ENCODE data around the gene PACSIN3. TPM values are rescaled to one million over a fixed set of nuclear protein-coding genes. Genes with fewer than 3 reads are reported as not detected.
A peak's percentile ranks its signal among the peaks of the same experiment; 100 is the strongest.

The PACSIN3 gene
- polyA plus RNA-seq, 1 donor (not counting 4 experiments of a cell fraction or from before 2014, with no cell fraction given) = 28.1 TPM

- dilution Hi-C loops (cut with MboI; ENCODE audit: extremely low pct_ligation_motif_present, low sequenced_read_pairs) = no loop called here
- peaks cover 3% of the 10 kb centered on the region for H3K9me1 ChIP-seq (ENCODE audit: control insufficient read depth, extremely low read depth, insufficient read depth, low read length)
- peaks cover 0 to 3% of the 10 kb centered on the region in 2 experiments for H3K36me3 ChIP-seq (ENCODE audit: control insufficient read depth in 2 of 2, extremely low read depth in 1 of 2, insufficient read depth in 2 of 2, low read length in 2 of 2)
- DNase-seq (ENCODE audit: low read depth, low spot score) = no peak
- no peak overlapping the region for H2AFZ ChIP-seq (ENCODE audit: control insufficient read depth, low read length)
- no peak for TF ChIP-seq EZH2 (IDR thresholded peaks at IDR 0.05; ENCODE audit: low read length)
- peak; percentile 96 to 99 (median 98) for TF ChIP-seq CTCF (optimal IDR thresholded peaks at IDR 0.05 in 1 of 3, IDR thresholded peaks at IDR 0.05 in 1 of 3, conservative IDR thresholded peaks at IDR 0.05 in 1 of 3; ENCODE audit: extremely low read depth in 1 of 3, insufficient read depth in 2 of 3, low read length in 3 of 3)
- FAIRE-seq = peak; percentile 80
- H3K9me3 ChIP-seq (ENCODE audit: control insufficient read depth, low read depth, low read length) = no peaks in the 10 kb centered on the region
- H4K20me1 ChIP-seq (ENCODE audit: control insufficient read depth, extremely low read depth, insufficient read depth, low read length) = no peaks in the 10 kb centered on the region
- no peak overlapping the region for H3K4me3 ChIP-seq (ENCODE audit: control insufficient read depth in 2 of 3, extremely low read depth in 1 of 3, insufficient read depth in 2 of 3, low read depth in 1 of 3, low read length in 3 of 3)
- H3K4me1 ChIP-seq (ENCODE audit: control insufficient read depth, extremely low read depth, insufficient read depth, low read length) = peaks cover 9% of the 10 kb centered on the region
- H3K4me2 ChIP-seq (ENCODE audit: control insufficient read depth, extremely low read depth, insufficient read depth, low read depth, low read length) = no peak overlapping the region
- H3K79me2 ChIP-seq (ENCODE audit: control insufficient read depth, insufficient read depth, low read length) = no peaks in the 10 kb centered on the region
- H3K27me3 ChIP-seq (ENCODE audit: control insufficient read depth, extremely low read depth, insufficient read depth, low read length) = no peaks in the 10 kb centered on the region
- no peak overlapping the region for H3K27ac ChIP-seq (ENCODE audit: control insufficient read depth, insufficient read depth, low read length)
- H3K9ac ChIP-seq (ENCODE audit: control insufficient read depth, extremely low read depth, insufficient read depth, low read length) = no peak overlapping the region
These were observed 33.0 kb downstream of the PACSIN3 start for GRCh38 chr11:47152953-47153950.

- dilution Hi-C loops (cut with MboI; ENCODE audit: extremely low pct_ligation_motif_present, low sequenced_read_pairs) = no loop called here
- no peak for TF ChIP-seq EZH2 (IDR thresholded peaks at IDR 0.05; ENCODE audit: low read length)
- no peak for TF ChIP-seq CTCF (optimal IDR thresholded peaks at IDR 0.05 in 1 of 3, IDR thresholded peaks at IDR 0.05 in 1 of 3, conservative IDR thresholded peaks at IDR 0.05 in 1 of 3; ENCODE audit: extremely low read depth in 1 of 3, insufficient read depth in 2 of 3, low read length in 3 of 3)
- FAIRE-seq = no peak
These were observed 33.9 kb downstream of the PACSIN3 start for GRCh38 chr11:47152126-47152952.

More at GRCh38 chr11:47152126-47152952, 33.9 kb downstream of the PACSIN3 start:
- Histone ChIP-seq H3K36me3 (ENCODE audit: control insufficient read depth in 2 of 2, extremely low read depth in 1 of 2, insufficient read depth in 2 of 2, low read length in 2 of 2) (peaks cover 0 to 4% of the 10 kb centered on the region in 2 experiments), H3K27ac (ENCODE audit: control insufficient read depth, insufficient read depth, low read length) (no peak overlapping the region), H3K4me3 (ENCODE audit: control insufficient read depth in 2 of 3, extremely low read depth in 1 of 3, insufficient read depth in 2 of 3, low read depth in 1 of 3, low read length in 3 of 3) (no peak overlapping the region), H2AFZ (ENCODE audit: control insufficient read depth, low read length) (no peak overlapping the region), H3K4me1 (ENCODE audit: control insufficient read depth, extremely low read depth, insufficient read depth, low read length) (peaks cover 9% of the 10 kb centered on the region), H3K27me3 (ENCODE audit: control insufficient read depth, extremely low read depth, insufficient read depth, low read length) (no peaks in the 10 kb centered on the region), H3K79me2 (ENCODE audit: control insufficient read depth, insufficient read depth, low read length) (no peaks in the 10 kb centered on the region), H3K9ac (ENCODE audit: control insufficient read depth, extremely low read depth, insufficient read depth, low read length) (no peak overlapping the region), H3K4me2 (ENCODE audit: control insufficient read depth, extremely low read depth, insufficient read depth, low read depth, low read length) (no peak overlapping the region), H3K9me3 (ENCODE audit: control insufficient read depth, low read depth, low read length) (no peaks in the 10 kb centered on the region), H3K9me1 (ENCODE audit: control insufficient read depth, extremely low read depth, insufficient read depth, low read length) (peaks cover 3% of the 10 kb centered on the region), H4K20me1 (ENCODE audit: control insufficient read depth, extremely low read depth, insufficient read depth, low read length) (no peaks in the 10 kb centered on the region)
- DNase-seq (ENCODE audit: low read depth, low spot score) = no peak
